GM23248 (cell line): ENCODE results near the gene KDM6A.

Experiments used
- EZH2 ChIP-seq: fragments of 200-600 bp; sonication (generic); IDR thresholded peaks from 2 replicates; pipeline ENCODE4 v1.6.1; 2018; ENCODE audit warnings: antibody characterized with exemption, mild to moderate bottlenecking; ENCODE audit not compliant: insufficient read depth, poor library complexity, severe bottlenecking
- EZH2phosphoT487 ChIP-seq: fragments of 200-600 bp; sonication (generic); IDR thresholded peaks from 2 replicates; pipeline ENCODE4 v1.6.1; 2018; ENCODE audit warnings: antibody characterized with exemption, moderate library complexity, mild to moderate bottlenecking, low read depth; ENCODE audit not compliant: insufficient read depth

GRCh38 chrX:45007598-45007997 is 134.6 kb downstream of the KDM6A start:
- TF ChIP-seq EZH2phosphoT487 (no peak), EZH2 (no peak)
